ENCODE data around the gene TPM4. TPM values are rescaled to one million over a fixed set of nuclear protein-coding genes. Genes with fewer than 3 reads are reported as not detected.
A peak's percentile ranks its signal among the peaks of the same experiment; 100 is the strongest.

TPM4 gene
- total and polyA plus RNA-seq, 2 of the 13 experiments (the other 11 are each of a cell fraction or from before 2014, with no cell fraction given), result 180 to 188 TPM

- TF ChIP-seq ZNF75D (CRISPR knock-in tag; IDR thresholded peaks at IDR 0.05; ENCODE audit: borderline replicate concordance), result no peak
- 0 out of 2 replicates have a peak, but pooled peaks have one; percentile 46 for TF ChIP-seq THAP9 (CRISPR knock-in tag; IDR thresholded peaks at IDR 0.05; ENCODE audit: borderline replicate concordance)
- TF ChIP-seq CREM (IDR thresholded peaks at IDR 0.05), result no peak
- TF ChIP-seq CREM (CRISPR knock-in tag; IDR thresholded peaks at IDR 0.05), result no peak
- TF ChIP-seq MYNN (CRISPR knock-in tag; IDR thresholded peaks at IDR 0.05; ENCODE audit: low read depth), result no peak
- TF ChIP-seq ZNF138 (CRISPR knock-in tag; IDR thresholded peaks at IDR 0.05; ENCODE audit: low read depth), result no peak
- no peak for TF ChIP-seq MBNL3 (CRISPR knock-in tag; conservative IDR thresholded peaks at IDR 0.05)
- TF ChIP-seq NCOA2 (CRISPR knock-in tag; IDR thresholded peaks at IDR 0.05), result no peak
- no peak for TF ChIP-seq KDM4B (CRISPR knock-in tag; IDR thresholded peaks at IDR 0.05)
- TF ChIP-seq LBX2 (CRISPR knock-in tag; IDR thresholded peaks at IDR 0.05; ENCODE audit: borderline replicate concordance), result no peak
- no peak for TF ChIP-seq E2F5 (CRISPR knock-in tag; conservative IDR thresholded peaks at IDR 0.05)
- peak; percentile 22; the same call in 1 of the 2 replicates for TF ChIP-seq RARA (CRISPR knock-in tag; IDR thresholded peaks at IDR 0.05)
- TF ChIP-seq DRAP1 (CRISPR knock-in tag; IDR thresholded peaks at IDR 0.05), result 0 out of 2 replicates have a peak, but pooled peaks have one; percentile 11
- TF ChIP-seq ZFY (CRISPR knock-in tag; IDR thresholded peaks at IDR 0.05), result no peak
- TF ChIP-seq ZNF10 (CRISPR knock-in tag; IDR thresholded peaks at IDR 0.05; ENCODE audit: borderline replicate concordance, low read depth), result no peak
- no peak for TF ChIP-seq ZNF616 (CRISPR knock-in tag; IDR thresholded peaks at IDR 0.05; ENCODE audit: low read depth)
- no peak for TF ChIP-seq TBX3 (IDR thresholded peaks at IDR 0.05; ENCODE audit: borderline replicate concordance)
- TF ChIP-seq SCMH1 (CRISPR knock-in tag; IDR thresholded peaks at IDR 0.05; ENCODE audit: borderline replicate concordance), result no peak
- TF ChIP-seq KLF12 (CRISPR knock-in tag; IDR thresholded peaks at IDR 0.05; ENCODE audit: borderline replicate concordance), result no peak
- TF ChIP-seq ZNF451 (CRISPR knock-in tag; IDR thresholded peaks at IDR 0.05), result no peak
- TF ChIP-seq ZNF20 (CRISPR knock-in tag; IDR thresholded peaks at IDR 0.05), result no peak
- no peak for TF ChIP-seq ZBTB4 (CRISPR knock-in tag; IDR thresholded peaks at IDR 0.05; ENCODE audit: borderline replicate concordance)
- no peak for TF ChIP-seq ZNF709 (CRISPR knock-in tag; IDR thresholded peaks at IDR 0.05)
- TF ChIP-seq HCFC1 (IDR thresholded peaks at IDR 0.05; ENCODE audit: low read depth, low read length), result no peak
Observed at GRCh38 chr19:16066611-16067104, 9.6 kb upstream of the TPM4 start (continued).

All from HepG2 (cell line).